ENCODE measurements around the gene CCNI.

- no peak for TF ChIP-seq POLR2A (IDR thresholded peaks at IDR 0.05; ENCODE audit: low read length)
- no peak for TF ChIP-seq GATA1 (IDR thresholded peaks at IDR 0.05; ENCODE audit: low read depth, low read length)
Measured at GRCh38 chr4:76997532-76997931, 78.3 kb downstream of the CCNI start.

Data from erythroblast (primary cell).